Activated CD4-positive, alpha-beta T cell treated with anti-CD3 and anti-CD28 coated beads, Interleukin-2, amount 10 ng/mL, durations not matched to agents 24 days and 14 days (primary cell): ENCODE measurements around the gene ETV2. TPM values are rescaled to one million over a fixed set of nuclear protein-coding genes. Genes with fewer than 3 reads are reported as not detected.
"Not testable (repeated sequence)": the region's sequence is repeated elsewhere in the genome, so short reads cannot be mapped to it uniquely, and the experiment has no call there.

Source experiments
- DNase-seq: peaks from one replicate; pipeline ENCODE4 v3.0.0; 2022
- H3K27ac Mint-ChIP-seq: one replicate; pipeline ENCODE4 v1.8.0; 2022; ENCODE audit warnings: mild to moderate bottlenecking, mixed read lengths
- H3K27me3 Mint-ChIP-seq: one replicate; pipeline ENCODE4 v1.8.0; 2022; ENCODE audit warnings: mixed read lengths
- H3K36me3 Mint-ChIP-seq: one replicate; pipeline ENCODE4 v1.8.0; 2022; ENCODE audit warnings: low read depth, mild to moderate bottlenecking, mixed read lengths
- H3K4me1 Mint-ChIP-seq: one replicate; pipeline ENCODE4 v1.8.0; 2021; ENCODE audit warnings: mixed read lengths
- H3K4me3 Mint-ChIP-seq: one replicate; pipeline ENCODE4 v1.8.0; 2022; ENCODE audit warnings: mild to moderate bottlenecking, moderate library complexity, mixed read lengths
- H3K9me3 Mint-ChIP-seq: one replicate; pipeline ENCODE4 v1.8.0; 2021; ENCODE audit warnings: mixed read lengths
- intact Hi-C: fragments of 100-400 bp; cut with micrococcal nuclease; formaldehyde crosslinking; loops from one replicate; pipeline ENCODE4 v1.15.1; 2023
- total RNA-seq: library from RNA; stranded (reverse); gene quantifications from 2 replicates; pipeline ENCODE4 v1.2.3, GENCODE V29; 2022

The ETV2 gene
- total RNA-seq, 1 donor from 2014 or later, result 0.93 TPM

DNA sequence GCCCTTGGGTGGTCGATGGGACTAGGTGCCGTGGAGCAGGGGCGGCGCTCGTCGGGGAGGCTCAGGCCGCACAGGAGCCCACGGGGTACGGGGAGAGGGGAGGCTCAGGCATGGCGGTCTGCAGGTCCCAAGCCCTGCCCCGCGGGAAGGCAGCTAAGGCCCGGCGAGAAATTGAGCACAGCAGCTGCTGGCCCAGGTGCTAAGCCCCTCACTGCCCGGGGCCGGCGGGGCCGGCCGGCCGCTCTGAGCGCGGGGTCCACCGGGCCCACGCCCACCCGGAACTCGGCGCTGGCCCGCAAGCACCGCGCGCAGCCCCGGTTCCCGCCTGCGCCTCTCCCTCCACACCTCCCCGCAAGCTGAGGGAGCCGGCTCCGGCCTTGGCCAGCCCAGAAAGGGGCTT lies 49.6 kb downstream of the ETV2 start:
- intact Hi-C loops, result loop anchor here (5.0 kb wide), 3 partner anchors 66 to 241 kb away; partner anchors contain the start of genes HSPB6 and PROSER3
- H3K27me3 Mint-ChIP-seq, H3K4me1 Mint-ChIP-seq, H3K4me3 Mint-ChIP-seq, DNase-seq, H3K27ac Mint-ChIP-seq, H3K36me3 Mint-ChIP-seq, H3K9me3 Mint-ChIP-seq: not testable (repeated sequence)

DNA sequence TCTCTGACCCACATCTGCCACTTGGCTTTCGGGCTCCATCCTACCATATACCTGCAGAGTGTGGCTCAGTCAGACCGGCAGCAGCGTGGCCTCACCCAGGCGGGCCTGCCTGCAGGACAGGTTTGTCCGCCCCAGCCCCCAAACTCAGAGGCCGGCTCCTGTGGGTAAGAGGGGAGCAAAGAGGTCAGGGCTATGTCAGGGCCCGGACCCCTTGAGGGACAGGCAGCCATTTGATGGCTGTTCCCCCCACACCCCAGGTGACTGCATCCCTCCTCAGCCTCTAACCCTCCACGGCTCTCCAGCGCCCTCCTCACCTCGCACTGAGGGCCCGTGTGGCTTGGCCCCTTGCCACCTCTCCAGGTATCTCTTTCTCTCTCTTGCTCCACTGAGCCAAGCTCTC lies 50.5 kb downstream of the ETV2 start:
- Mint-ChIP-seq H3K27me3 (no peaks in the 10 kb centered on the region), H3K27ac (peak overlapping the region; percentile 56), H3K4me1 (peaks cover 13% of the 10 kb centered on the region), H3K4me3 (no peak overlapping the region), H3K36me3 (no peaks in the 10 kb centered on the region), H3K9me3 (no peaks in the 10 kb centered on the region)
- intact Hi-C loops, result loop anchor here (2.0 to 5.0 kb wide), 4 partner anchors 49 to 240 kb away; partner anchors contain the start of genes HSPB6 and PROSER3
- DNase-seq, result no peak

DNA sequence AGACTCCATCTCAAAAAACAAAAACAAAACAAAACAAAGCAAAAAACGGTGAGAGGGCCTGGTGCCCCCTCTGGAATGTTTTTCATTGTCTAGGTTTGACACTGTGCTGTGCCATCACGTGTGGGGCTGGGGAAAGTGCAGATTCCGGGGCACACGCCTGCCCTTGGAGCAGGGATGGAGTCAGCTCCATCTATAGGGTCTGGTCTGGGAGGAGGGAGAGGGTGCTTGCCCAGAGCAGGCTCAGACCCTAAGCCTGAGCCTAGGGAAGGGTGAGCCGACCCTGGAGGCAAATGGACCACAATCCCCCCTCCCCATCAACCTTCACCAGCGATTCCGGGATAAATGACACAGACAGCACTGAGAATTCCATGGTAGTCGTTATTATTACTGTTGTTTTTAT lies 51.9 kb downstream of the ETV2 start:
- intact Hi-C loops, result loop anchor here (1.0 to 5.0 kb wide), 6 partner anchors 24 to 239 kb away; partner anchors contain the start of genes HSPB6 and PROSER3
- Mint-ChIP-seq H3K4me3 (no peak overlapping the region), H3K27ac (no peak overlapping the region), H3K27me3 (no peaks in the 10 kb centered on the region), H3K4me1 (peaks cover 14% of the 10 kb centered on the region), H3K36me3 (no peaks in the 10 kb centered on the region), H3K9me3 (no peaks in the 10 kb centered on the region)
- no peak for DNase-seq

DNA sequence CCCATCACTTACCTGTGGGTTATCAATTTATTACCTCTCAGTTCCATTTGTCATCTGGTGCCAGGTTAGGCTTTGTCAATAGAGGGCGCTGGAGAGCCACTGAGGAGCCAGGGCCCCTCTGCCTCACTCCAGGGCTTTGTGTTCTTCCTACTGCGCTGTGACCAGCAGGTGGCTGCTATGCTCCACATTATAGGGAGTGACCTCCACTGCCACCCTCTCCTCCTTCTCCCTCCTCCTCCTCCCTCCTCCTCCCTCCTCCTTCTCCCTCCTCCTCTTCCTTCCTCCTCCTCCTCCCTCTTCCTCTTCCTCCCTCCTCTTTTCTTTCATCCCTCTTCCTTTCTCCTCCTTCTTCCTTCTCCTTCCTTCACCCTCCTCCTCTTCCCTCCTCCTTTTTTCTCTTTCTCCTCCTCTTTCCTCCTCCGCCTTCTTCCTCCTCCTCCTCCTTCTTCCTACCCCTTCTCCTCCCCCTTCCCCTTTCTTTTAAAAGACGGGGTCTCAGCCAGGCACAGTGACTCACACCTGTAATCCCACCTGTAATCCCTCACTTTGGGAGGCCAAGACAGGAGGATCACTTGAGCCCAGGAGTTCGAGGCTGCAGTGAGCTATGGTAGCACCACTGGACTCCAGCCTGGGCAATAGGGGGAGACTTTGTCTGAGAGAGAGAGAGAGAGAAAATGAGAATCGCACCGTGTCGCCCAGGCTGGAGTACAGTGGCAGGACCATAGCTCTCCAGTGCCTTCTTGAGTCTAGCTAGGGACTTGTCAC lies 52.5 kb downstream of the ETV2 start:
- Mint-ChIP-seq H3K9me3 (no peaks in the 10 kb centered on the region), H3K4me1 (peaks cover 14% of the 10 kb centered on the region), H3K4me3 (no peak overlapping the region), H3K27me3 (no peaks in the 10 kb centered on the region), H3K27ac (peak overlapping the region; percentile 35), H3K36me3 (no peaks in the 10 kb centered on the region)
- intact Hi-C loops, result loop anchor here (1.0 to 5.0 kb wide), 6 partner anchors 23 to 238 kb away; partner anchors contain the start of genes HSPB6 and PROSER3
- DNase-seq, result peak; percentile 97

Other genes with a start within 250 kb of the ETV2 start
- not detected in 2 replicates for gene FFAR2, start 193.5 kb upstream of the ETV2 start, total RNA-seq
- not detected in 2 replicates for gene KRTDAP, start 151.3 kb upstream of the ETV2 start, total RNA-seq
- not detected in 2 replicates for gene DMKN, start 128.1 kb upstream of the ETV2 start, total RNA-seq
- not detected in 2 replicates for gene SBSN, start 113.4 kb upstream of the ETV2 start, total RNA-seq
- not detected in 2 replicates for gene GAPDHS, start 108.3 kb upstream of the ETV2 start, total RNA-seq
- gene TMEM147, start 96.1 kb upstream of the ETV2 start, total RNA-seq, result 132 and 134 TPM in 2 replicates
- not detected in 2 replicates for gene ATP4A, start 78.1 kb upstream of the ETV2 start, total RNA-seq
- not detected in 2 replicates for gene PMIS2, start 55.6 kb upstream of the ETV2 start, total RNA-seq
- 45.8 TPM in 2 replicates for gene HAUS5, start 29.0 kb upstream of the ETV2 start, total RNA-seq
- gene RBM42, start 12.7 kb upstream of the ETV2 start, total RNA-seq, result 114 and 115 TPM in 2 replicates
- 451 and 472 TPM in 2 replicates for gene COX6B1, start 6.6 kb downstream of the ETV2 start, total RNA-seq
- 0.77 and 0.92 TPM in 2 replicates for gene UPK1A, start 24.8 kb downstream of the ETV2 start, total RNA-seq
- gene ZBTB32, start 62.8 kb downstream of the ETV2 start, total RNA-seq, result 140 and 142 TPM in 2 replicates
- 60.0 and 64.5 TPM in 2 replicates for gene KMT2B, start 76.3 kb downstream of the ETV2 start, total RNA-seq
- gene IGFLR1, start 100.7 kb downstream of the ETV2 start, total RNA-seq, result 62.4 and 75.2 TPM in 2 replicates
- 26.9 and 28.2 TPM in 2 replicates for gene U2AF1L4, start 103.7 kb downstream of the ETV2 start, total RNA-seq
- 44.9 and 46.7 TPM in 2 replicates for gene PSENEN, start 103.9 kb downstream of the ETV2 start, total RNA-seq
- gene LIN37, start 106.8 kb downstream of the ETV2 start, total RNA-seq, result 7.7 and 11.1 TPM in 2 replicates
- 0.42 TPM in 1 of 2 replicates, not detected in the other for gene HSPB6, start 115.3 kb downstream of the ETV2 start, total RNA-seq
- 35.2 and 43.6 TPM in 2 replicates for gene PROSER3, start 116.4 kb downstream of the ETV2 start, total RNA-seq
- 24.6 and 26.4 TPM in 2 replicates for gene ARHGAP33, start 133.8 kb downstream of the ETV2 start, total RNA-seq
- not detected in 2 replicates for gene PRODH2, start 171.1 kb downstream of the ETV2 start, total RNA-seq
- 0.28 TPM in 1 of 2 replicates, not detected in the other for gene NPHS1, start 210.8 kb downstream of the ETV2 start, total RNA-seq
- 1.8 and 2.1 TPM in 2 replicates for gene KIRREL2, start 215.2 kb downstream of the ETV2 start, total RNA-seq
- gene APLP1, start 226.8 kb downstream of the ETV2 start, total RNA-seq, result 2.0 and 2.4 TPM in 2 replicates